GM06990 (cell line): ENCODE data around the gene UCK2.

Source experiments
- DNase-seq: peaks from one replicate; pipeline ENCODE4 v3.0.0-alpha.2; 2011; ENCODE audit not compliant: insufficient read length; ENCODE audit errors: extremely low read depth
- H3K27me3 ChIP-seq: replicated peaks from 2 replicates; pipeline ENCODE4 v1.6.0; 2011; ENCODE audit warnings: low read length; ENCODE audit not compliant: control insufficient read depth, insufficient read depth
- H3K36me3 ChIP-seq: 2 replicates; pipeline ENCODE4 v1.5.1; 2011; ENCODE audit warnings: low read length; ENCODE audit not compliant: control insufficient read depth, insufficient read depth
- H3K4me3 ChIP-seq: replicated peaks from 2 replicates; pipeline ENCODE4 v1.5.1; 2011; ENCODE audit warnings: low read depth, mild to moderate bottlenecking, control low read depth, low read length
- TF ChIP-seq, protein P1 (sequence below): IDR thresholded peaks from 2 replicates; pipeline ENCODE4 v1.5.1; 2011; ENCODE audit warnings: low read length, control low read depth, mild to moderate bottlenecking, inconsistent platforms; ENCODE audit not compliant: insufficient read depth, poor library complexity, severe bottlenecking

Gene UCK2

DNA sequence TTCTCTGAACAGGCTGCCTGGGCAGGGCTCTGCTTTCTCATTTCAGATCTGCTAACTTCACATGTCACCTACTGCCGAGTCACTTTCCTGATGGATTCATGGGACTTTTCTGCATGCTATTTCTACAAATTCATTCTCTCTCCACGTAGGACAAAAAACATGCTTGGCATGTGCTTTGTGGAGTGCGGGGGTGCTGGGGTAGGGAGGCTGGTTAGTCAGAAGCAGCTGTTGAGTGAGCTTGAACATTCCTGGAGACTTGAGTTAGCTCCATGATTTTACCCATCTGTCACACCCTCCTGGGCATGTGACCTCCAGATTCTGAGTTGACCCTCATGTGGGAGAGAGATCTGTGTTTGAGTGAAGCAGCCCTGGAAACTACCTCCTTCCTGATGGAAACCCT, 71.4 kb downstream of the UCK2 start:
- Histone ChIP-seq H3K27me3 (no peaks in the 10 kb centered on the region), H3K4me3 (no peak overlapping the region), H3K36me3 (peaks cover 28% of the 10 kb centered on the region)
- no peak for DNase-seq
- TF ChIP-seq, protein P1, sequence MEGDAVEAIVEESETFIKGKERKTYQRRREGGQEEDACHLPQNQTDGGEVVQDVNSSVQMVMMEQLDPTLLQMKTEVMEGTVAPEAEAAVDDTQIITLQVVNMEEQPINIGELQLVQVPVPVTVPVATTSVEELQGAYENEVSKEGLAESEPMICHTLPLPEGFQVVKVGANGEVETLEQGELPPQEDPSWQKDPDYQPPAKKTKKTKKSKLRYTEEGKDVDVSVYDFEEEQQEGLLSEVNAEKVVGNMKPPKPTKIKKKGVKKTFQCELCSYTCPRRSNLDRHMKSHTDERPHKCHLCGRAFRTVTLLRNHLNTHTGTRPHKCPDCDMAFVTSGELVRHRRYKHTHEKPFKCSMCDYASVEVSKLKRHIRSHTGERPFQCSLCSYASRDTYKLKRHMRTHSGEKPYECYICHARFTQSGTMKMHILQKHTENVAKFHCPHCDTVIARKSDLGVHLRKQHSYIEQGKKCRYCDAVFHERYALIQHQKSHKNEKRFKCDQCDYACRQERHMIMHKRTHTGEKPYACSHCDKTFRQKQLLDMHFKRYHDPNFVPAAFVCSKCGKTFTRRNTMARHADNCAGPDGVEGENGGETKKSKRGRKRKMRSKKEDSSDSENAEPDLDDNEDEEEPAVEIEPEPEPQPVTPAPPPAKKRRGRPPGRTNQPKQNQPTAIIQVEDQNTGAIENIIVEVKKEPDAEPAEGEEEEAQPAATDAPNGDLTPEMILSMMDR, result no peak

DNA sequence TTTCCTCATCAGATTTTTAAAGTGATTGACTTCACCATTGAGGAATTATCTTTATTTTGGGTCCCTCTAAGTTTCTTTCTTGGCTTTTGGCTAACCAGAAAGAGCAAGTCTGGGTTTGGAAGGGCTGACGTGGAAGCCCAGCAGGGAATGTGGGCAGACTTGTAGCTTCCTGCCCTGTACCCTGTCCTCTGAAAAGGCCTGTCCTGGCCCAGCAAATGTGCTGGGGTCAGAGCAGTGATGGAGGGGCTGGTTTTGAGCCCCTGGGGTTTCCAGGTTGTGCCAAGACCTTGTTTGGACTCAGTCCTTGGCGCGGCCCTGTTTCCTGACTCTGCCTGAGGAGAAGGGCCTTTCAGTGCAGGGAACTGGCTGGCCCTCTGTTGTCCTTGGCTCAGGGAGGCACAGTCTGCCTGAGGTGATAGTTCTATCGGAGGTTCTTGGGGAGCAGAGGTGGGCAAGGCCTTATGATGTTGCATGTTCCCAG, 72.1 kb downstream of the UCK2 start:
- no peak for DNase-seq
- TF ChIP-seq, protein P1, result no peak
- no peak overlapping the region for H3K4me3 ChIP-seq
- H3K27me3 ChIP-seq, result no peaks in the 10 kb centered on the region
- peaks cover 28% of the 10 kb centered on the region for H3K36me3 ChIP-seq

DNA sequence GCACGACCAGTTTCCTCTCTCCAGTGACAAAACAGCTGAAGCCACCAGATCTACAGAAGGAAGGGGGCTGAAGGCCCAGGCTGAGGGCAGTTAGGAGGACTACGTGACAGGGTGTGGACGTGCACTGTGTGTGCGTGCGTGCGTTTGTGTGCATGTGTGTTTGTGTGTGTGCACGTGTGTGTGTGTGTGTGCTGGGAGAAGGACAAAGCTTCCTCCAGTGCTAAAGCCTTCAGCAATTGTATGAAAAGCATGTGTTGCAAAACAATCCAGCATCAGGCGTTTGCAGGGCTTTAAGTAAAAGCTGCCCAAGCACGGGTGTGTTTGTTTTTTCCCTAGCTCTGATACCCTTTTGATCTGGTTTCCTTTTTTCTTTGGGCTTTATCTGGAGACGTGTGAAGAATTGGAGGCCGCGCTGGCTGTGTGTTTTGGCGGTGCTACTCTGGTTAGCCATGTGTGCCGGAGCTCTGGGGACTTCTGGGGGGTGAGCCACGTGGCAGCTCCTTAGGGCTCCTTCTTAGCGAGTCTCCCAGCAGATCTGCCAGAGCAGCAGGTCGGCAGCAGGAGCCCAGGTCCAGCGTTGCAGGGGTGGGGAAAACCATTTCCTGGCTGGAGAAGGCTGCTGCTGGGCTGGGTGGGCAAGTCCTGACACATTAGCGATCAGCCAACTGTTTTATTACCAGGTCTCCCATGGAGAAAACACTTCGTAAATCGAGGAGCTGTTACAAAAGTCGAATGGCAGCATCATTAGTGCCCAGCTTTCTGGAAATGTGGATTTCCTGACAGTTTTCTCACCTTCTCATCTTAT, 73.4 kb downstream of the UCK2 start:
- Histone ChIP-seq H3K27me3 (no peaks in the 10 kb centered on the region), H3K4me3 (no peak overlapping the region), H3K36me3 (peaks cover 28% of the 10 kb centered on the region)
- DNase-seq, result no peak
- TF ChIP-seq, protein P1, result no peak

DNA sequence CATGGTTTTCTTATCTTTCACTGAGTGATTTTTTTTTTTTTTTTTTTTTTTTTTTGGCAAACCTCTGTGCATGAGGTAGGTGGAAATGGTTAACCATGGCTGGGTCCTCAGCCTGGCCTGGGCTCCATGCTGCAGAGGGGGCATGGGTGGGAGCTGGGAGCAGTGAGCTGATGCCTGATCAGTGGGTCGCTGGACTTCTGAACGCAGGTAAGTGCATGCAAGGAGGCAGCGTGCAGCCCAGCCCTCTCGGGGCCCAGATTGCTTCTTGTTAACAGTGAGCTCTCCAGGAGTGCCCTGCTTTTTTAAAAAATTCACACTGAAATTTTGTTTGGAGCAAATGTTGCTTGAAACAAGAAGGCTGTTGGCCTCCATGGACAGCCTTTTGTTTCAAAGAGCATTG, 75.2 kb downstream of the UCK2 start:
- H3K27me3 ChIP-seq, result no peaks in the 10 kb centered on the region
- TF ChIP-seq, protein P1, result no peak
- no peak overlapping the region for H3K4me3 ChIP-seq
- H3K36me3 ChIP-seq, result peaks cover 27% of the 10 kb centered on the region
- no peak for DNase-seq

DNA sequence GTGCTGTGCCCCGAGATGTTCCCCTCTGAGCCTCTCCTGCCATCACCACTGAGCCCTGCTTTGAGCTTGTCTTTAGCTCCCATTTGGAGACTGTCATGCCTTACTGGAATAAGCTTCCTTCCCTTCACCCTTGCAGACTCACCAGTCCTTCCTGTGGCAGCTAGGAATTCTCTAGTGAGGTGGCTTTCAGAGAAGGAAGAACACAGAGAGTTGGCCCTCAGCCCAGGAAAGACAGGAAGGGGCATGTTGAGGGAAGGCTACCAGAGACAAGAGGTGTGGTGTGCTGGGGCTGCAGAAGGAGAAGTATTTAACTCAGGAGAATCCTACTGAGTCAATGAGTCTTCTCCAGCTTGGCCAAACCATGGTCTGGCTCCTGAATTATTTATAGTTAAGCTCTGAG, 76.3 kb downstream of the UCK2 start:
- Histone ChIP-seq H3K27me3 (no peaks in the 10 kb centered on the region), H3K36me3 (peaks cover 26% of the 10 kb centered on the region), H3K4me3 (no peak overlapping the region)
- DNase-seq, result no peak
- TF ChIP-seq, protein P1, result no peak
